Spleen (tissue), 11 donors: Measurements from ENCODE around the gene GGT7. TPM values are rescaled to one million over a fixed set of nuclear protein-coding genes. Genes with fewer than 3 reads are reported as not detected.
"Not testable (repeated sequence)": the region's sequence is repeated elsewhere in the genome, so short reads cannot be mapped to it uniquely, and the experiment has no call there.

Experiments
- DNase-seq: peaks from one replicate; pipeline ENCODE4 v3.0.0-alpha.2; 2020
- H3K27ac ChIP-seq, 8 donors: fragments of 200-600 bp; sonication (generic) in 7 of 8; 1 replicate in 4 of 8; 2 replicates in 4 of 8; pipeline versions ENCODE4 v1.5.0 to v1.8.0; 2016 to 2021; ENCODE audit warnings: inconsistent platforms in 4 of 8, mild to moderate bottlenecking in 4 of 8, moderate library complexity in 1 of 8
- H3K27me3 ChIP-seq, 7 donors: fragments of 200-600 bp; sonication (generic) in 6 of 7; replicated peaks in 1 of 7; 1 replicate in 4 of 7; 2 replicates in 3 of 7; pipeline versions ENCODE4 v1.5.0 to v1.8.0; 2016 to 2021; ENCODE audit warnings: inconsistent platforms in 3 of 7, mild to moderate bottlenecking in 1 of 7
- H3K36me3 ChIP-seq, 6 donors: fragments of 200-600 bp; sonication (generic) in 5 of 6; 1 replicate in 4 of 6; 2 replicates in 2 of 6; pipeline versions ENCODE4 v1.5.0 to v1.8.0; 2016 to 2021; ENCODE audit warnings: inconsistent platforms in 2 of 6
- H3K4me1 ChIP-seq, 6 donors: fragments of 200-600 bp; sonication (generic) in 5 of 6; 1 replicate in 3 of 6; 2 replicates in 3 of 6; pipeline versions ENCODE4 v1.5.0 to v1.8.0; 2016 to 2021; ENCODE audit warnings: inconsistent platforms in 3 of 6
- H3K4me3 ChIP-seq, 8 donors: fragments of 200-600 bp; sonication (generic) in 7 of 8; 1 replicate in 4 of 8; 2 replicates in 4 of 8; pipeline versions ENCODE4 v1.5.0 to v1.8.0; 2016 to 2021; ENCODE audit warnings: inconsistent platforms in 4 of 8, mild to moderate bottlenecking in 4 of 8, moderate library complexity in 2 of 8
- H3K9me3 ChIP-seq, 8 donors: fragments of 200-600 bp; sonication (generic) in 7 of 8; 1 replicate in 4 of 8; 2 replicates in 4 of 8; pipeline versions ENCODE4 v1.5.0 to v1.8.0; 2016 to 2021; ENCODE audit warnings: inconsistent platforms in 4 of 8
- POLR2A ChIP-seq, 3 donors: fragments of 450-650 bp; IDR thresholded peaks; one replicate each; pipeline ENCODE4 v1.5.1; 2017; ENCODE audit warnings: antibody characterized with exemption in 3 of 3, mild to moderate bottlenecking in 1 of 3
- POLR2AphosphoS5 ChIP-seq, 3 donors: sonication (generic); formaldehyde crosslinking; IDR thresholded peaks; one replicate each; pipeline ENCODE4 v1.5.1; 2017; ENCODE audit warnings: antibody characterized with exemption in 3 of 3
- WGBS, 5 donors: extraction: QIAGEN DNeasy Blood & Tissue Kit in 3 of 5; methylation state at CpG; one replicate each; pipeline versions ENCODE4 v1.1.5 to v1.1.7; 2013 to 2018; 5-methylcytosine and 5-hydroxymethylcytosine counted together
- intact Hi-C: fragments of 100-400 bp; cut with DNase I; formaldehyde crosslinking; loops from one replicate; pipeline ENCODE4 v1.15.0; 2023; ENCODE audit warnings: low total_unique reads
- polyA plus RNA-seq, 3 donors: library from polyadenylated mRNA; stranded (reverse); fragments of 200-250 nt; gene quantifications; one replicate each; pipeline ENCODE4 v1.2.1, GENCODE V29; 2013
- total RNA-seq, 7 donors: library from RNA; depleted of rRNA in 3 of 7; stranded (reverse); fragments of >200 nt in 3 of 7; fragmentation: NEBNext Ultra II Directional in 4 of 7; extraction: Animal tissue kit (Norgen Biotek cat#: 25700) in 4 of 7; gene quantifications; one replicate each; pipeline versions ENCODE4 v1.1.0 to v1.2.1, GENCODE V29; 2016 to 2021
- TF ChIP-seq, protein P1 (sequence below), 11 experiments: fragments of 200-600 bp in 7 of 11; fragments of 450-650 bp in 4 of 11; sonication (generic) in 4 of 11; IDR thresholded peaks in 8 of 11; conservative IDR thresholded peaks in 3 of 11; 1 replicate in 7 of 11; 2 replicates in 4 of 11; pipeline versions ENCODE4 v1.4.0 to v1.8.0; 2016 to 2021; ENCODE audit warnings: antibody characterized with exemption in 11 of 11, inconsistent platforms in 4 of 11, mild to moderate bottlenecking in 1 of 11
- donor health status: healthy with polysubstance abuse.
- donor health status: DM: no; HTN: no; CAD: no; lungs with moderate emphysema.
- donor health status: DM: no; HTN: no; CAD: no.
- donor health status: Bipolar disorder and iron deficiency.
- donor health status: healthy.
- donor health status: DM: no; HTN: no; CAD: no.
- donor health status: DM: yes; HTN: yes; CAD: no.

GGT7 gene
- total and polyA plus RNA-seq, 10 donors, result 4.3 to 22.1 (median 11.6) TPM

GRCh38 chr20:34884260-34884659 is 11.6 kb upstream of the GGT7 start:
- H3K27me3 ChIP-seq, result no peaks in the 10 kb centered on the region
- DNase-seq, result no peak
- no peak overlapping the region for H3K27ac ChIP-seq
- WGBS, 5 donors, result 66 to 86% (median 85%) methylated on average over 1 of the region's 1 CpG
- H3K9me3 ChIP-seq, result no peaks in the 10 kb centered on the region
- H3K4me3 ChIP-seq, result no peak overlapping the region
- peaks cover 0 to 47% (median 13%) of the 10 kb centered on the region in 6 donors for H3K36me3 ChIP-seq
- intact Hi-C loops, result no loop called here
- no peak for TF ChIP-seq POLR2AphosphoS5 (IDR thresholded peaks at IDR 0.05)
- TF ChIP-seq POLR2A (IDR thresholded peaks at IDR 0.05), result no peak
- TF ChIP-seq, protein P1, sequence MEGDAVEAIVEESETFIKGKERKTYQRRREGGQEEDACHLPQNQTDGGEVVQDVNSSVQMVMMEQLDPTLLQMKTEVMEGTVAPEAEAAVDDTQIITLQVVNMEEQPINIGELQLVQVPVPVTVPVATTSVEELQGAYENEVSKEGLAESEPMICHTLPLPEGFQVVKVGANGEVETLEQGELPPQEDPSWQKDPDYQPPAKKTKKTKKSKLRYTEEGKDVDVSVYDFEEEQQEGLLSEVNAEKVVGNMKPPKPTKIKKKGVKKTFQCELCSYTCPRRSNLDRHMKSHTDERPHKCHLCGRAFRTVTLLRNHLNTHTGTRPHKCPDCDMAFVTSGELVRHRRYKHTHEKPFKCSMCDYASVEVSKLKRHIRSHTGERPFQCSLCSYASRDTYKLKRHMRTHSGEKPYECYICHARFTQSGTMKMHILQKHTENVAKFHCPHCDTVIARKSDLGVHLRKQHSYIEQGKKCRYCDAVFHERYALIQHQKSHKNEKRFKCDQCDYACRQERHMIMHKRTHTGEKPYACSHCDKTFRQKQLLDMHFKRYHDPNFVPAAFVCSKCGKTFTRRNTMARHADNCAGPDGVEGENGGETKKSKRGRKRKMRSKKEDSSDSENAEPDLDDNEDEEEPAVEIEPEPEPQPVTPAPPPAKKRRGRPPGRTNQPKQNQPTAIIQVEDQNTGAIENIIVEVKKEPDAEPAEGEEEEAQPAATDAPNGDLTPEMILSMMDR (IDR thresholded peaks at IDR 0.05 in 8 of 11, conservative IDR thresholded peaks at IDR 0.05 in 3 of 11), result no peak
- H3K4me1 ChIP-seq, result peaks cover 0 to 9% (median 0%) of the 10 kb centered on the region in 6 donors

DNA sequence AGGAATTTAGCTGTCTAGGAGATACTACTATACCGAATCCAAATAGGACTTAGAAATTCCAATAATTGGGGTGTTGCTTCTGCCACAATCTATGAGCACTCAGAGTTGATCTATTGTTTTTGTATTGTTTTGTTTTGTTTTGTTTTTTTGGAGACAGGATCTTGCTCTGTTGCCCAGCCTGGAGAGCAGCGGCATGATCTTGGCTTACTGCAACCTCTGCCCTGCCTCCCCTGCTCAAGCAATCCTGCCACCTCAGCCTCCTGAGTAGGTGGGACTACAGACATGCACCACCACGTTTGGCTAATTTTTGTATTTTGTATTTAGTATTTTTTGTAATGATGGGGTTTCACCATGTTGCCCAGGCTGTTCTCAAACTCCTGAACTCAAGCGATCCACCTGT is 11.2 kb upstream of the GGT7 start:
- H3K4me3 ChIP-seq, result no peak overlapping the region
- peaks cover 0 to 47% (median 13%) of the 10 kb centered on the region in 6 donors for H3K36me3 ChIP-seq
- H3K4me1 ChIP-seq, result peaks cover 0 to 9% (median 0%) of the 10 kb centered on the region in 6 donors
- WGBS, 5 donors, result 86 to 95% (median 91%) methylated on average over 4 of the region's 4 CpGs
- H3K27ac ChIP-seq, result no peak overlapping the region
- intact Hi-C loops, result no loop called here
- DNase-seq, result no peak
- no peaks in the 10 kb centered on the region for H3K27me3 ChIP-seq
- no peaks in the 10 kb centered on the region for H3K9me3 ChIP-seq
- no peak for TF ChIP-seq POLR2A (IDR thresholded peaks at IDR 0.05)
- TF ChIP-seq POLR2AphosphoS5 (IDR thresholded peaks at IDR 0.05), result no peak
- TF ChIP-seq, protein P1 (IDR thresholded peaks at IDR 0.05 in 8 of 11, conservative IDR thresholded peaks at IDR 0.05 in 3 of 11), result no peak

GRCh38 chr20:34883087-34883688 is 10.5 kb upstream of the GGT7 start:
- no peaks in the 10 kb centered on the region for H3K9me3 ChIP-seq

DNA sequence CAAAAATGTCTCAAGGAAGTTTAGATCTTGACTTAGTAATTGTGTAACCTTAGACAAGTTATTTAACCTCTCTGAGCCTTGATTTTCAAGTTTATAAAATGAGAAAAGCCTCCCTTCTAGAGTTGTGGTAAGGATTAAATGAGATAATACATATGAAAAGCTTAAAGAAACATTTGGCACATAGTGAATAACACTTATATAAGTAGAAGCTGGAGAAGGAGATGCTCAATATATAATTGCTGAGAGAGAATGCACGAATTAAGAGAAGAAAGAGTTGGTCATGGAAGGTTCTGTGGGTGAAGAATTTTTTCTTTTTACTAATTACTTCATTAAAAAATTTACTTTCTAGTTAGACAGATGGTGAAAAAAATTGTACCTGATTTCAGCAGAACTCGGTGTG is 9.0 kb upstream of the GGT7 start:
- H3K4me1 ChIP-seq, result peaks cover 0 to 28% (median 4%) of the 10 kb centered on the region in 6 donors
- no peaks in the 10 kb centered on the region for H3K9me3 ChIP-seq
- H3K27ac ChIP-seq, result no peak overlapping the region
- no peak overlapping the region for H3K4me3 ChIP-seq
- H3K36me3 ChIP-seq, result peaks cover 0 to 42% (median 13%) of the 10 kb centered on the region in 6 donors
- intact Hi-C loops, result no loop called here
- no peak for DNase-seq
- no peaks in the 10 kb centered on the region for H3K27me3 ChIP-seq
- TF ChIP-seq POLR2A (IDR thresholded peaks at IDR 0.05) (no peak), POLR2AphosphoS5 (IDR thresholded peaks at IDR 0.05) (no peak)
- TF ChIP-seq, protein P1 (IDR thresholded peaks at IDR 0.05 in 8 of 11, conservative IDR thresholded peaks at IDR 0.05 in 3 of 11), result no peak
- 42 to 67% (median 47%) methylated on average over 2 of the region's 2 CpGs for WGBS, 5 donors

More at GRCh38 chr20:34883087-34883688, 10.5 kb upstream of the GGT7 start:
- peaks cover 0 to 14% (median 0%) of the 10 kb centered on the region in 6 donors for H3K4me1 ChIP-seq
- no peak overlapping the region for H3K4me3 ChIP-seq
- peaks cover 0 to 47% (median 13%) of the 10 kb centered on the region in 6 donors for H3K36me3 ChIP-seq
- no peak overlapping the region for H3K27ac ChIP-seq
- no peaks in the 10 kb centered on the region for H3K27me3 ChIP-seq
- intact Hi-C loops, result no loop called here
- DNase-seq, result no peak
- TF ChIP-seq, protein P1 (IDR thresholded peaks at IDR 0.05 in 8 of 11, conservative IDR thresholded peaks at IDR 0.05 in 3 of 11), result no peak
- TF ChIP-seq POLR2AphosphoS5 (IDR thresholded peaks at IDR 0.05) (no peak), POLR2A (IDR thresholded peaks at IDR 0.05) (no peak)

- DNase-seq, H3K27ac ChIP-seq, intact Hi-C loops, H3K27me3 ChIP-seq, H3K4me3 ChIP-seq, H3K9me3 ChIP-seq: not testable (repeated sequence)
- Histone ChIP-seq H3K4me1 (peaks cover 0 to 33% (median 6%) of the 10 kb centered on the region in 6 donors), H3K36me3 (peaks cover 0 to 35% (median 13%) of the 10 kb centered on the region in 6 donors)
- WGBS, 5 donors, result 80 to 87% (median 85%) methylated on average over 7 of the region's 7 CpGs
Measured at GRCh38 chr20:34880971-34881370, 8.3 kb upstream of the GGT7 start.
